ENCODE data around the gene CHAT.

- no peak for TF ChIP-seq ARNTL (CRISPR knock-in tag; IDR thresholded peaks at IDR 0.05; ENCODE audit: borderline replicate concordance, low read depth)
- no peak for TF ChIP-seq ZNF565 (CRISPR knock-in tag; conservative IDR thresholded peaks at IDR 0.05; ENCODE audit: low read depth)
- TF ChIP-seq CREB5 (CRISPR knock-in tag; IDR thresholded peaks at IDR 0.05; ENCODE audit: low read depth), result no peak
Observed at GRCh38 chr10:49653273-49653929, 39.6 kb downstream of the CHAT start.

All from SK-N-SH treated with all-trans-retinoic acid at 6 μM for 48 hours (cell line).